Hepatocyte (in vitro differentiated cells): ENCODE results near the gene ARHGAP25.

Experiments
- CTCF ChIP-seq: fragments of 200-600 bp; sonication (generic); IDR thresholded peaks from 2 replicates; pipeline ENCODE4 v1.5.1; 2016; ENCODE audit warnings: antibody characterized with exemption, mild to moderate bottlenecking; ENCODE audit not compliant: poor library complexity
- EZH2 ChIP-seq: fragments of 200-600 bp; sonication (generic); IDR thresholded peaks from 2 replicates; pipeline ENCODE4 v1.6.1; 2016; ENCODE audit warnings: antibody characterized with exemption, mild to moderate bottlenecking, borderline replicate concordance

GRCh38 chr2:68831686-68832232 is 97.1 kb downstream of the ARHGAP25 start:
- no peak for TF ChIP-seq EZH2
- TF ChIP-seq CTCF: no peak
